ENCODE results near the gene VTCN1. TPM values are rescaled to one million over a fixed set of nuclear protein-coding genes. Genes with fewer than 3 reads are reported as not detected.

Gene VTCN1, protein sequence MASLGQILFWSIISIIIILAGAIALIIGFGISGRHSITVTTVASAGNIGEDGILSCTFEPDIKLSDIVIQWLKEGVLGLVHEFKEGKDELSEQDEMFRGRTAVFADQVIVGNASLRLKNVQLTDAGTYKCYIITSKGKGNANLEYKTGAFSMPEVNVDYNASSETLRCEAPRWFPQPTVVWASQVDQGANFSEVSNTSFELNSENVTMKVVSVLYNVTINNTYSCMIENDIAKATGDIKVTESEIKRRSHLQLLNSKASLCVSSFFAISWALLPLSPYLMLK
- 17.2 TPM for total RNA-seq

DNA sequence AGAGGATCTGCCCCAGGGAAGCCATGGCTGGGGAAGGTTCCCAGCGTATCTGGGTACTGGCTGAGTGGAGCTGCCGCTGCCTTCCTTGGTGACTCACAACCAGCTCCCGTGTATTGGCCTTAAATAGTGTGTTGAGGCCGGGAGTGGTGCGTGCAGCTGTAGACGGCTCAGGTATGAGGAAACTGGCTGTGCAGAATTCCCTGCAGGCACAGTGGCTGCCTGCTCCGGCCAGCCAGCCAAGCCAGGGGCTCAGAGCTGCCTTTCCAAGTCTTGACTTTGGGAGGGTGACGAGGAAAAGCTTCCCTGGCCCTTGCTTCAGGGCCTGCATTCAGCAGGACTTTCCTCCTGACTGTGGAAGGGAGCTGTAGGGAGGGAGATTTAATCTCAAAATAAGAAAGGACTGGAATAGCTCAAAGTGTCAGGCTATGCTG lies at the start of gene VTCN1:
Gene VTCN1 (minus strand): TSS at position 97 of the 431 bp plus-strand sequence. CDS start 72 bp downstream, at position 25.

DNA sequence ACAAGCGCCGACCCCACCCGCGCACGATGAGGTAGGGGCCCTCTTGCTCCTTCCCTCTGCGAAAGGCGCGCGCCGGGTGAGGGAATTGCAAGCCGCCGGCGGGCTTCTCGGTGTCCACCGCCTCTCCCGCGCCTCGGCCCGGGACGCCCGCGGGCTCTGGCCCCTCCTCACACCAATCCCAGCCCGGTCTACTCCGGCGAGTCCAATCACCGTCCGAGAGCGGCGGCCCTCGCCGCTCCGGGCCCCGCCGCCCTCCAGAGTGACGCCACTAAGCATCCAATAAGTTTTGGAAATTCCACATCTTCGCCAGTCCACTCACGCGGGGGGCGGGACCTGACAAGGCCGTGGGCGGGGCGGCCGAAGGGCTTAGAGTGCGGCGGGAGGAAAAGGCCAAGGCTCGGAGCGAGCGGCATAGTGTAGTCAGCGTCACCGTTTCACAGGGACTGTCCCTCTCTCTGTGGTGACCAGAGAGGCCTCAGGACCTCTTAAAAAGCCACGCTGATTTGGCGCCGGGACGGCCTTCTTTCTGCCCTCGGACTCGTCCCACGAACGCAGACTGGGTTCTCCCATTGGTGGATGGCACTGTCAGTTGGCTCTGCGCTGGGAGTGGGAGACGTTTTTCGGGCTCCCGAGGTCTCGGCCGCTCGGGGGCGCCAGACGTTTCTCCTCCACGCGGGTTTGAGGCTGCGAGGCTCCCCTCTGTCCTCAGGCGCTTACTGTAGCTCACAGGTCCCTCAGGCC lies 89.0 kb downstream of the VTCN1 start, which contains the start of gene TRIM45:
Gene TRIM45 (minus strand): TSS at position 161 of the 741 bp plus-strand sequence. CDS start 548 bp downstream, outside the sequence.

Small RNA genes within 50 kb of the gene (small RNA-seq; reads per million reads assigned to genes)
- gene MIR942 (ENCODE audit: low replicate concordance) (0.35 reads per million, percentile 41 among the genes with 10 or more reads in this experiment), gene RF00017 (ENCODE audit: low replicate concordance) (not detected)

Other genes with a start within 250 kb of the VTCN1 start
- 2.4 TPM for gene CD101, start 209.2 kb downstream of the VTCN1 start, total RNA-seq
- gene TTF2, start 150.6 kb downstream of the VTCN1 start, total RNA-seq, result 15.4 TPM
- gene TRIM45, start 89.2 kb downstream of the VTCN1 start, total RNA-seq, result 13.5 TPM
- gene MAN1A2, start 156.5 kb upstream of the VTCN1 start, total RNA-seq, result 48.6 TPM

Measured in metanephros (tissue), 2 donors.